GM19328 (cell line): ENCODE data around the gene KIF26A.

Source experiments
- ATAC-seq: cut with Tn5 transposase; IDR thresholded peaks from one replicate; pipeline ENCODE4 v1.9.1; 2021; ENCODE audit warnings: mild to moderate bottlenecking, moderate library complexity; ENCODE audit not compliant: unreplicated experiment

The KIF26A gene

GRCh38 chr14:104101086-104101621, 37.2 kb upstream of the KIF26A start:
- ATAC-seq, result no peak

GRCh38 chr14:104101651-104102281, 36.6 kb upstream of the KIF26A start:
- no peak for ATAC-seq

- no peak for ATAC-seq
Observed at GRCh38 chr14:104102282-104102914, 36.0 kb upstream of the KIF26A start.

GRCh38 chr14:104103061-104103445, 35.3 kb upstream of the KIF26A start:
- no peak for ATAC-seq

GRCh38 chr14:104103446-104104075, 34.8 kb upstream of the KIF26A start:
- no peak for ATAC-seq

- no peak for ATAC-seq
Observed at GRCh38 chr14:104104076-104104901, 34.1 kb upstream of the KIF26A start.

- no peak for ATAC-seq
Observed at GRCh38 chr14:104105071-104105821, 33.1 kb upstream of the KIF26A start.

GRCh38 chr14:104105822-104106470, 32.4 kb upstream of the KIF26A start:
- ATAC-seq, result no peak

- ATAC-seq, result no peak
Observed at GRCh38 chr14:104106471-104106991, 31.9 kb upstream of the KIF26A start.

GRCh38 chr14:104107101-104107581, 31.2 kb upstream of the KIF26A start:
- no peak for ATAC-seq

- no peak for ATAC-seq
Observed at GRCh38 chr14:104107611-104108569, 30.5 kb upstream of the KIF26A start.

GRCh38 chr14:104108570-104109541, 29.5 kb upstream of the KIF26A start:
- ATAC-seq, result no peak

- no peak for ATAC-seq
Observed at GRCh38 chr14:104109731-104110361, 28.5 kb upstream of the KIF26A start.

GRCh38 chr14:104110491-104111209, 27.7 kb upstream of the KIF26A start:
- ATAC-seq, result no peak

GRCh38 chr14:104111301-104112112, 26.9 kb upstream of the KIF26A start:
- ATAC-seq, result no peak
